ENCODE data around the gene EMSY.

GRCh38 chr11:76597533-76598425 is 153.0 kb downstream of the EMSY start:
- no peak for TF ChIP-seq CTCF (IDR thresholded peaks at IDR 0.05 in 4 of 5, conservative IDR thresholded peaks at IDR 0.05 in 1 of 5)
- no peak for TF ChIP-seq POLR2A (IDR thresholded peaks at IDR 0.05)

Measured in gastrocnemius medialis (tissue), 4 donors.